HCT116 (cell line): ENCODE measurements around the gene KLK8. TPM values are rescaled to one million over a fixed set of nuclear protein-coding genes. Genes with fewer than 3 reads are reported as not detected.
A peak's percentile ranks its signal among the peaks of the same experiment; 100 is the strongest.

ENCODE experiments used
- ATAC-seq: fragments of 200-7000 bp; cut with Tn5 transposase; 2 replicates; pipeline ENCODE4 v1.9.1; 2020; ENCODE audit warnings: mild to moderate bottlenecking, moderate library complexity
- BruUV-seq: library from RNA; stranded (reverse); fragments of 400-500 nt; replicated peaks from 2 replicates; lab custom pipeline; 2021; lab: Mats Ljungman, UMichigan
- CTCF ChIA-PET: fragments of 300-600 bp; sonication (Branson Sonifier 250); formaldehyde crosslinking; loops from one replicate; lab custom pipeline; 2021; ENCODE audit warnings: antibody characterized with exemption; lab: Charles Lee
- POLR2A ChIA-PET: fragments of 300-600, 350-600 bp; sonication (Branson Sonifier 250); formaldehyde crosslinking; loops from one replicate; lab custom pipeline; 2021; ENCODE audit warnings: antibody characterized with exemption; lab: Charles Lee
- RAD21 ChIA-PET, 2 experiments: fragments of 300-600 bp; sonication (Branson Sonifier 250); formaldehyde crosslinking; loops; one replicate each; lab custom pipeline; 2023; ENCODE audit warnings: low total read pairs in 2 of 2; ENCODE audit not compliant: uncharacterized antibody in 2 of 2, unreplicated experiment in 2 of 2, low non-redundant PET in 1 of 2; lab: Charles Lee
- DNase-seq: peaks from one replicate; pipeline ENCODE4 v3.0.0-alpha.2; 2010; ENCODE audit warnings: low read depth, low spot score
- H2AFZ ChIP-seq: fragments of 200-600 bp; shearing (Covaris generic), sonication (generic); 2 replicates; pipeline ENCODE4 v1.6.1; 2017; ENCODE audit warnings: low read depth, mixed run types, mixed read lengths, antibody characterized with exemption, low read length; ENCODE audit not compliant: poor library complexity, severe bottlenecking
- H3K27ac ChIP-seq: 2 replicates; pipeline ENCODE4 v1.5.1; 2012; ENCODE audit warnings: low read depth, low read length
- H3K27me3 ChIP-seq: fragments of 200-600 bp; sonication (generic); 2 replicates; pipeline ENCODE4 v1.6.1; 2016; ENCODE audit warnings: mixed run types, low read length, mixed read lengths; ENCODE audit not compliant: insufficient read depth
- H3K36me3 ChIP-seq, 2 experiments: fragments of 200-500 bp in 1 of 2; fragments of 200-600 bp in 1 of 2; sonication (Bioruptor generic) in 1 of 2; sonication (generic) in 1 of 2; 2 replicates each; pipeline versions ENCODE4 v1.5.1 to v1.6.1; 2014 to 2016; ENCODE audit warnings: low read length in 2 of 2, inconsistent platforms in 1 of 2, mixed read lengths in 1 of 2, mixed run types in 1 of 2; ENCODE audit not compliant: insufficient read depth in 2 of 2, control insufficient read depth in 1 of 2
- H3K4me1 ChIP-seq, 2 experiments: fragments of 200-600 bp in 1 of 2; sonication (generic) in 1 of 2; 2 replicates each; pipeline versions ENCODE4 v1.5.1 to v1.6.1; 2012 to 2017; ENCODE audit warnings: low read length in 2 of 2, inconsistent platforms in 1 of 2, mild to moderate bottlenecking in 1 of 2, mixed read lengths in 1 of 2, mixed run types in 1 of 2, moderate library complexity in 1 of 2; ENCODE audit not compliant: insufficient read depth in 2 of 2, control insufficient read depth in 1 of 2
- H3K4me2 ChIP-seq: fragments of 200-600 bp; sonication (generic); 2 replicates; pipeline ENCODE4 v1.6.1; 2017; ENCODE audit warnings: mixed run types, low read length, mixed read lengths
- H3K4me3 ChIP-seq, 2 experiments: fragments of 200-600 bp in 1 of 2; sonication (generic) in 1 of 2; replicated peaks in 1 of 2; 2 replicates each; pipeline ENCODE4 v1.5.1; 2011 to 2016; ENCODE audit warnings: low read length in 2 of 2, control low read depth in 1 of 2, low read depth in 1 of 2, mild to moderate bottlenecking in 1 of 2, mixed read lengths in 1 of 2, mixed run types in 1 of 2
- H3K79me2 ChIP-seq: fragments of 200-600 bp; sonication (generic); 2 replicates; pipeline ENCODE4 v1.6.1; 2017; ENCODE audit warnings: mild to moderate bottlenecking, mixed run types, low read length, moderate library complexity, mixed read lengths; ENCODE audit not compliant: insufficient read depth
- H3K9ac ChIP-seq: fragments of 200-600 bp; sonication (generic); 2 replicates; pipeline ENCODE4 v1.6.1; 2016; ENCODE audit warnings: low read length, mixed read lengths
- H3K9me2 ChIP-seq: fragments of 200-600 bp; sonication (generic), shearing (Covaris generic); 2 replicates; pipeline ENCODE4 v1.6.1; 2017; ENCODE audit warnings: mixed run types, mild to moderate bottlenecking, moderate library complexity; ENCODE audit not compliant: insufficient read depth
- H3K9me3 ChIP-seq, 2 experiments: fragments of 200-500 bp in 1 of 2; fragments of 200-600 bp in 1 of 2; sonication (Bioruptor generic) in 1 of 2; sonication (generic) in 1 of 2; 2 replicates each; pipeline ENCODE4 v1.6.1; 2014 to 2017; ENCODE audit warnings: low read length in 2 of 2, mixed read lengths in 2 of 2, inconsistent platforms in 1 of 2, low read depth in 1 of 2, mild to moderate bottlenecking in 1 of 2, mixed run types in 1 of 2, moderate library complexity in 1 of 2; ENCODE audit not compliant: control insufficient read depth in 1 of 2, insufficient read depth in 1 of 2
- H4K20me1 ChIP-seq: fragments of 200-600 bp; sonication (generic), shearing (Covaris generic); 2 replicates; pipeline ENCODE4 v1.6.1; 2017; ENCODE audit warnings: mixed run types, mild to moderate bottlenecking, moderate library complexity; ENCODE audit not compliant: insufficient read depth
- EZH2 ChIP-seq: fragments of 200-600 bp; sonication (generic); IDR thresholded peaks from 2 replicates; pipeline ENCODE4 v1.6.1; 2017; ENCODE audit warnings: antibody characterized with exemption, mixed run types
- POLR2AphosphoS5 ChIP-seq: IDR thresholded peaks from 2 replicates; pipeline ENCODE4 v1.6.1; 2011; ENCODE audit warnings: mild to moderate bottlenecking, low read depth, low read length, moderate library complexity
- YY1 ChIP-seq: IDR thresholded peaks from 2 replicates; pipeline ENCODE4 v1.6.1; 2011; ENCODE audit warnings: low read length, low read depth, moderate library complexity, mild to moderate bottlenecking; ENCODE audit not compliant: insufficient replicate concordance; ENCODE audit errors: extremely low read depth
- ZFX ChIP-seq: fragments of 450-650 bp; IDR thresholded peaks from 2 replicates; pipeline ENCODE4 v1.6.1; 2017
- intact Hi-C: fragments of 100-400 bp; cut with micrococcal nuclease; formaldehyde crosslinking; loops from 2 replicates; pipeline ENCODE4 v1.10.0; 2022
- total RNA-seq: library from RNA; stranded (reverse); gene quantifications from one replicate; pipeline ENCODE4 v1.2.1, GENCODE V29; 2021; ENCODE audit not compliant: unreplicated experiment

Gene KLK8
- total RNA-seq, 1 experiment from 2014 or later = 92.8 TPM

- RAD21 ChIA-PET = interaction anchor here (0.6 to 1.5 kb wide), 5 partner anchors 50 to 354 kb away, joined by 3 to 14 read pairs (median 4); no protein-coding TSS in a partner anchor
- DNase-seq (no peak), ATAC-seq (peak; percentile 49)
- peak; percentile 14 for TF ChIP-seq YY1
- TF ChIP-seq EZH2 = no peak
- TF ChIP-seq ZFX = 0 out of 2 replicates have a peak, but pooled peaks have one; percentile 30
- TF ChIP-seq POLR2AphosphoS5 = peak; percentile 86
- H3K4me1 ChIP-seq = peaks cover 18 to 55% of the 10 kb centered on the region in 2 experiments
- H3K4me3 ChIP-seq = peak overlapping the region; percentile 60 to 73
- no peaks in the 10 kb centered on the region for H3K9me2 ChIP-seq
- H3K9me3 ChIP-seq = no peaks in the 10 kb centered on the region
- no peaks in the 10 kb centered on the region for H3K36me3 ChIP-seq
- peak overlapping the region; percentile 74 for H3K9ac ChIP-seq
- TSS peak; percentile 54 for BruUV-seq
- H2AFZ ChIP-seq = no peak overlapping the region
- peak overlapping the region; percentile 80 for H3K4me2 ChIP-seq
- no peaks in the 10 kb centered on the region for H3K79me2 ChIP-seq
- H3K27me3 ChIP-seq = no peaks in the 10 kb centered on the region
- POLR2A ChIA-PET = interaction anchor here (0.8 to 5.4 kb wide), 9 partner anchors 9 to 638 kb away, joined by 3 to 49 read pairs (median 5); partner anchors contain the start of genes KLK6 and KLK8
- no peaks in the 10 kb centered on the region for H4K20me1 ChIP-seq
- H3K27ac ChIP-seq = peak overlapping the region; percentile 79
- CTCF ChIA-PET = interaction anchor here (0.8 to 7.3 kb wide), 6 partner anchors 9 to 113 kb away, joined by 3 to 140 read pairs (median 34); partner anchors contain the start of gene KLK8
- intact Hi-C loops = no loop called here
These were observed 17.5 kb upstream of the KLK8 start for GRCh38 chr19:51018745-51019543.
